WTC11 (cell line): ENCODE results near the gene PTPRK. TPM values are rescaled to one million over a fixed set of nuclear protein-coding genes. Genes with fewer than 3 reads are reported as not detected.

ENCODE experiments used
- ATAC-seq: fragments of 200-7000 bp; cut with Tn5 transposase; 2 replicates; pipeline ENCODE4 v1.10.0; 2021; ENCODE audit warnings: mild to moderate bottlenecking, moderate library complexity
- CTCF ChIA-PET: fragments of 300-600 bp; sonication (Branson Sonifier 250); formaldehyde crosslinking; loops from one replicate; lab custom pipeline; 2021; ENCODE audit warnings: antibody characterized with exemption; lab: Charles Lee
- POLR2A ChIA-PET: fragments of 350-600 bp; sonication (Branson Sonifier 250); formaldehyde crosslinking; loops from one replicate; lab custom pipeline; 2021; ENCODE audit warnings: antibody characterized with exemption; lab: Charles Lee
- DNase-seq: peaks from one replicate; pipeline ENCODE4 v3.0.0; 2021; ENCODE audit warnings: low spot score
- H3K27ac Mint-ChIP-seq: 2 replicates; pipeline ENCODE4 v1.8.0; 2021; ENCODE audit warnings: mixed read lengths
- H3K27me3 Mint-ChIP-seq: 2 replicates; pipeline ENCODE4 v1.8.0; 2021; ENCODE audit warnings: low read depth, mild to moderate bottlenecking, moderate library complexity, mixed read lengths
- H3K36me3 Mint-ChIP-seq: 2 replicates; pipeline ENCODE4 v1.8.0; 2021; ENCODE audit warnings: mixed read lengths
- H3K4me1 Mint-ChIP-seq: 2 replicates; pipeline ENCODE4 v1.8.0; 2022; ENCODE audit warnings: mixed read lengths
- H3K4me3 Mint-ChIP-seq: 2 replicates; pipeline ENCODE4 v1.8.0; 2021; ENCODE audit warnings: mild to moderate bottlenecking, moderate library complexity, mixed read lengths
- H3K9me3 Mint-ChIP-seq: 2 replicates; pipeline ENCODE4 v1.8.0; 2021; ENCODE audit warnings: mixed read lengths
- CBFB ChIP-seq: sonication (generic); formaldehyde crosslinking; IDR thresholded peaks from 2 replicates; pipeline ENCODE4 v1.8.1; 2022; ENCODE audit warnings: mild to moderate bottlenecking, low read depth, missing genetic modification reagents
- ELF4 ChIP-seq: sonication (generic); formaldehyde crosslinking; IDR thresholded peaks from 2 replicates; pipeline ENCODE4 v1.8.1; 2022; ENCODE audit warnings: low read depth, mild to moderate bottlenecking, moderate library complexity, missing genetic modification reagents
- FOXJ3 ChIP-seq: sonication (generic); formaldehyde crosslinking; IDR thresholded peaks from 2 replicates; pipeline ENCODE4 v1.9.0; 2021; ENCODE audit warnings: missing genetic modification reagents, mild to moderate bottlenecking, borderline replicate concordance
- JAZF1 ChIP-seq: fragments of 250-450 bp; sonication (Bioruptor Pico); IDR thresholded peaks from 2 replicates; pipeline ENCODE4 v1.9.0; 2021; ENCODE audit warnings: moderate library complexity, mild to moderate bottlenecking, inconsistent platforms
- KAT7 ChIP-seq: sonication (generic); formaldehyde crosslinking; IDR thresholded peaks from 2 replicates; pipeline ENCODE4 v1.8.1; 2023; ENCODE audit warnings: missing genetic modification reagents, mild to moderate bottlenecking, borderline replicate concordance
- NFYB ChIP-seq: sonication (generic); formaldehyde crosslinking; conservative IDR thresholded peaks from 2 replicates; pipeline ENCODE4 v1.8.0; 2022; ENCODE audit warnings: low read depth, missing genetic modification reagents
- NR1H2 ChIP-seq: sonication (generic); formaldehyde crosslinking; IDR thresholded peaks from 2 replicates; pipeline ENCODE4 v1.9.0; 2021; ENCODE audit warnings: mild to moderate bottlenecking, moderate library complexity, missing genetic modification reagents
- SOX15 ChIP-seq: fragments of 250-450 bp; sonication (Bioruptor Pico); IDR thresholded peaks from 2 replicates; pipeline ENCODE4 v1.9.0; 2021; ENCODE audit warnings: mild to moderate bottlenecking
- SP1 ChIP-seq: sonication (generic); formaldehyde crosslinking; conservative IDR thresholded peaks from 2 replicates; pipeline ENCODE4 v1.8.1; 2022; ENCODE audit warnings: missing genetic modification reagents
- TEAD4 ChIP-seq: sonication (generic); formaldehyde crosslinking; IDR thresholded peaks from 2 replicates; pipeline ENCODE4 v1.8.0; 2022; ENCODE audit warnings: mild to moderate bottlenecking, missing genetic modification reagents
- ZNF121 ChIP-seq: sonication (generic); formaldehyde crosslinking; IDR thresholded peaks from 2 replicates; pipeline ENCODE4 v1.8.0; 2023; ENCODE audit warnings: missing genetic modification reagents
- ZNF416 ChIP-seq: fragments of 250-450 bp; sonication (Bioruptor Pico); IDR thresholded peaks from 2 replicates; pipeline ENCODE4 v1.9.0; 2021; ENCODE audit warnings: mild to moderate bottlenecking, inconsistent platforms
- total RNA-seq: library from RNA; stranded (reverse); gene quantifications from 3 replicates; pipeline ENCODE4 v1.2.3, GENCODE V29; 2021
- TF ChIP-seq, protein P1 (sequence below): sonication (generic); formaldehyde crosslinking; IDR thresholded peaks from 2 replicates; pipeline ENCODE4 v1.8.1; 2022; ENCODE audit warnings: low read depth, mild to moderate bottlenecking, moderate library complexity, missing genetic modification reagents, borderline replicate concordance
- TF ChIP-seq, protein P2 (sequence below): sonication (generic); formaldehyde crosslinking; IDR thresholded peaks from 2 replicates; pipeline ENCODE4 v1.8.1; 2023; ENCODE audit warnings: mild to moderate bottlenecking, missing genetic modification reagents
- TF ChIP-seq, protein P3 (sequence below): fragments of 250-450 bp; sonication (Bioruptor Pico); IDR thresholded peaks from 2 replicates; pipeline ENCODE4 v1.9.0; 2021; ENCODE audit warnings: mild to moderate bottlenecking
- TF ChIP-seq, protein P4 (sequence below): fragments of 250-450 bp; sonication (Bioruptor Pico); IDR thresholded peaks from 2 replicates; pipeline ENCODE4 v1.9.0; 2021; ENCODE audit warnings: mild to moderate bottlenecking, borderline replicate concordance
- TF ChIP-seq, protein P5 (sequence below): sonication (generic); formaldehyde crosslinking; conservative IDR thresholded peaks from 2 replicates; pipeline ENCODE4 v1.8.1; 2022; ENCODE audit warnings: mild to moderate bottlenecking, missing genetic modification reagents
- TF ChIP-seq, protein P6 (sequence below): sonication (generic); formaldehyde crosslinking; conservative IDR thresholded peaks from 2 replicates; pipeline ENCODE4 v1.8.1; 2023; ENCODE audit warnings: mild to moderate bottlenecking, low read depth, missing genetic modification reagents, moderate library complexity
- TF ChIP-seq, protein P7 (sequence below): sonication (generic); formaldehyde crosslinking; IDR thresholded peaks from 2 replicates; pipeline ENCODE4 v1.8.0; 2023; ENCODE audit warnings: missing genetic modification reagents, mild to moderate bottlenecking, borderline replicate concordance

Gene PTPRK
- total RNA-seq, 1 experiment from 2014 or later = 44.8 TPM

DNA sequence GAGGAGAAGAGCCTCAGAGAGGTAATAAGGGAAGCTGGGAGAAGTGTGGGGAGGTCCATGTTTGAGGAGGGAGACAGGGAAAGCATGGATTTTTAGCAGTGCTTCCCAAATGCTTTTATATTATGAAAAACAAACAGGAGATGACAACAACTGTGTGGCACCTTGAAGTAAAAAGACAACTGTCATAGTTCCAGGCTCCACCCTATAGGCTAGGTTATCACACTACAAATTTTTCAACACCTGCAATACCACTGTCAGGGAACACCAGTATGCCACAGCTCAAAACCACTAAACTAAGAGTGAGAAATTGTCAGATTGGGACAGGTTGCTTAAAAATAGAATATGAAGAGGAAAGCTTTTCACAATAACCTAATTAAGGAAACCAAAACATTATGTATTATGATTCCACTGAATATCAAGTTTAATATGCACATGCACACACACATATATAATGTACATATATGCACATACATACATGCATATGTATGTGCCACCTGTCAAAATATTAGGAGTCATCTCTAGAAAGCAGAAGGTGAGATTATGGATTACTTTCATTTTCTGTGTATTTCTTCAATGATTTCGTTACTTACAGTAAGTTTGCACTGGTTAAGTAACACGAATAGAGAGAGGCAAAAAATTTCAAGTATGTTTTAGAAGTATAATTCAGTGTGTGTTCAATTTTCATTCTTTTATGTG lies 261.2 kb downstream of the PTPRK start:
- CTCF ChIA-PET = no interaction called here

DNA sequence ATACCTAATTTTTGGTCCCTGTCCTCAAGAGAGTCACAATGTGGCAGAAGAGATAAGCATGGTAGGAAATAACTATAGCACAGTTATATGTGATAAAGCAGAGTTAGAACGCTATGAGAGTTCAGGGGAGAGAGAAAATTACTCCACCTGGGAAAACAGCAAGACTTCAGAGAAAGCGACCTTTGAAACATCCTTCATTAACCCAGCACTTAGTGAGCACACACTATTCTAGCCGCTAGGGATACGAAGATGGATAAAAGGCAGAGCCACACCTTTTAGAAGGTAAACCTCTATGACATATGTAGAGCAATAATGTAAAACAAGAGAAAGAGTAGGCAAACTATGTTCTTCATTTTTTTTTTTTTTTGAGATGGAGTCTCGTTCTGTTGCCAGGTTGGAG lies 264.3 kb downstream of the PTPRK start:
- Mint-ChIP-seq H3K4me3 (no peak overlapping the region), H3K4me1 (peaks cover 11% of the 10 kb centered on the region), H3K36me3 (no peaks in the 10 kb centered on the region), H3K9me3 (no peaks in the 10 kb centered on the region), H3K27me3 (no peaks in the 10 kb centered on the region), H3K27ac (no peak overlapping the region; the same call in 1 of the 2 replicates)
- ChIA-PET POLR2A (no interaction called here), CTCF (no interaction called here)
- ATAC-seq (no peak), DNase-seq (no peak)
- TF ChIP-seq NFYB = no peak
- TF ChIP-seq, protein P1, sequence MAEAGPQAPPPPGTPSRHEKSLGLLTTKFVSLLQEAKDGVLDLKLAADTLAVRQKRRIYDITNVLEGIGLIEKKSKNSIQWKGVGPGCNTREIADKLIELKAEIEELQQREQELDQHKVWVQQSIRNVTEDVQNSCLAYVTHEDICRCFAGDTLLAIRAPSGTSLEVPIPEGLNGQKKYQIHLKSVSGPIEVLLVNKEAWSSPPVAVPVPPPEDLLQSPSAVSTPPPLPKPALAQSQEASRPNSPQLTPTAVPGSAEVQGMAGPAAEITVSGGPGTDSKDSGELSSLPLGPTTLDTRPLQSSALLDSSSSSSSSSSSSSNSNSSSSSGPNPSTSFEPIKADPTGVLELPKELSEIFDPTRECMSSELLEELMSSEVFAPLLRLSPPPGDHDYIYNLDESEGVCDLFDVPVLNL (CRISPR knock-in tag) = no peak
- TF ChIP-seq, protein P2, sequence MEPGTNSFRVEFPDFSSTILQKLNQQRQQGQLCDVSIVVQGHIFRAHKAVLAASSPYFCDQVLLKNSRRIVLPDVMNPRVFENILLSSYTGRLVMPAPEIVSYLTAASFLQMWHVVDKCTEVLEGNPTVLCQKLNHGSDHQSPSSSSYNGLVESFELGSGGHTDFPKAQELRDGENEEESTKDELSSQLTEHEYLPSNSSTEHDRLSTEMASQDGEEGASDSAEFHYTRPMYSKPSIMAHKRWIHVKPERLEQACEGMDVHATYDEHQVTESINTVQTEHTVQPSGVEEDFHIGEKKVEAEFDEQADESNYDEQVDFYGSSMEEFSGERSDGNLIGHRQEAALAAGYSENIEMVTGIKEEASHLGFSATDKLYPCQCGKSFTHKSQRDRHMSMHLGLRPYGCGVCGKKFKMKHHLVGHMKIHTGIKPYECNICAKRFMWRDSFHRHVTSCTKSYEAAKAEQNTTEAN (CRISPR knock-in tag) = no peak
- TF ChIP-seq, protein P3, sequence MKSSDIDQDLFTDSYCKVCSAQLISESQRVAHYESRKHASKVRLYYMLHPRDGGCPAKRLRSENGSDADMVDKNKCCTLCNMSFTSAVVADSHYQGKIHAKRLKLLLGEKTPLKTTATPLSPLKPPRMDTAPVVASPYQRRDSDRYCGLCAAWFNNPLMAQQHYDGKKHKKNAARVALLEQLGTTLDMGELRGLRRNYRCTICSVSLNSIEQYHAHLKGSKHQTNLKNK = no peak
- TF ChIP-seq KAT7 (CRISPR knock-in tag) = no peak
- TF ChIP-seq ZNF416 (CRISPR knock-in tag) = no peak
- TF ChIP-seq JAZF1 = no peak
- TF ChIP-seq, protein P4, sequence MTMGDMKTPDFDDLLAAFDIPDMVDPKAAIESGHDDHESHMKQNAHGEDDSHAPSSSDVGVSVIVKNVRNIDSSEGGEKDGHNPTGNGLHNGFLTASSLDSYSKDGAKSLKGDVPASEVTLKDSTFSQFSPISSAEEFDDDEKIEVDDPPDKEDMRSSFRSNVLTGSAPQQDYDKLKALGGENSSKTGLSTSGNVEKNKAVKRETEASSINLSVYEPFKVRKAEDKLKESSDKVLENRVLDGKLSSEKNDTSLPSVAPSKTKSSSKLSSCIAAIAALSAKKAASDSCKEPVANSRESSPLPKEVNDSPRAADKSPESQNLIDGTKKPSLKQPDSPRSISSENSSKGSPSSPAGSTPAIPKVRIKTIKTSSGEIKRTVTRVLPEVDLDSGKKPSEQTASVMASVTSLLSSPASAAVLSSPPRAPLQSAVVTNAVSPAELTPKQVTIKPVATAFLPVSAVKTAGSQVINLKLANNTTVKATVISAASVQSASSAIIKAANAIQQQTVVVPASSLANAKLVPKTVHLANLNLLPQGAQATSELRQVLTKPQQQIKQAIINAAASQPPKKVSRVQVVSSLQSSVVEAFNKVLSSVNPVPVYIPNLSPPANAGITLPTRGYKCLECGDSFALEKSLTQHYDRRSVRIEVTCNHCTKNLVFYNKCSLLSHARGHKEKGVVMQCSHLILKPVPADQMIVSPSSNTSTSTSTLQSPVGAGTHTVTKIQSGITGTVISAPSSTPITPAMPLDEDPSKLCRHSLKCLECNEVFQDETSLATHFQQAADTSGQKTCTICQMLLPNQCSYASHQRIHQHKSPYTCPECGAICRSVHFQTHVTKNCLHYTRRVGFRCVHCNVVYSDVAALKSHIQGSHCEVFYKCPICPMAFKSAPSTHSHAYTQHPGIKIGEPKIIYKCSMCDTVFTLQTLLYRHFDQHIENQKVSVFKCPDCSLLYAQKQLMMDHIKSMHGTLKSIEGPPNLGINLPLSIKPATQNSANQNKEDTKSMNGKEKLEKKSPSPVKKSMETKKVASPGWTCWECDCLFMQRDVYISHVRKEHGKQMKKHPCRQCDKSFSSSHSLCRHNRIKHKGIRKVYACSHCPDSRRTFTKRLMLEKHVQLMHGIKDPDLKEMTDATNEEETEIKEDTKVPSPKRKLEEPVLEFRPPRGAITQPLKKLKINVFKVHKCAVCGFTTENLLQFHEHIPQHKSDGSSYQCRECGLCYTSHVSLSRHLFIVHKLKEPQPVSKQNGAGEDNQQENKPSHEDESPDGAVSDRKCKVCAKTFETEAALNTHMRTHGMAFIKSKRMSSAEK (CRISPR knock-in tag) = no peak
- no peak for TF ChIP-seq CBFB
- TF ChIP-seq SOX15 (CRISPR knock-in tag) = no peak
- TF ChIP-seq TEAD4 (CRISPR knock-in tag) = no peak
- no peak for TF ChIP-seq ZNF121 (CRISPR knock-in tag)

More for the DNA sequence above, 261.2 kb downstream of the PTPRK start:
- TF ChIP-seq FOXJ3 (CRISPR knock-in tag) = no peak
- TF ChIP-seq, protein P5, sequence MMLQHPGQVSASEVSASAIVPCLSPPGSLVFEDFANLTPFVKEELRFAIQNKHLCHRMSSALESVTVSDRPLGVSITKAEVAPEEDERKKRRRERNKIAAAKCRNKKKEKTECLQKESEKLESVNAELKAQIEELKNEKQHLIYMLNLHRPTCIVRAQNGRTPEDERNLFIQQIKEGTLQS (CRISPR knock-in tag) = no peak
- TF ChIP-seq ZNF121 (CRISPR knock-in tag) = no peak
- TF ChIP-seq SP1 (CRISPR knock-in tag) = no peak
- TF ChIP-seq ELF4 (CRISPR knock-in tag) = no peak
- TF ChIP-seq NR1H2 (CRISPR knock-in tag) = no peak
- TF ChIP-seq, protein P6, sequence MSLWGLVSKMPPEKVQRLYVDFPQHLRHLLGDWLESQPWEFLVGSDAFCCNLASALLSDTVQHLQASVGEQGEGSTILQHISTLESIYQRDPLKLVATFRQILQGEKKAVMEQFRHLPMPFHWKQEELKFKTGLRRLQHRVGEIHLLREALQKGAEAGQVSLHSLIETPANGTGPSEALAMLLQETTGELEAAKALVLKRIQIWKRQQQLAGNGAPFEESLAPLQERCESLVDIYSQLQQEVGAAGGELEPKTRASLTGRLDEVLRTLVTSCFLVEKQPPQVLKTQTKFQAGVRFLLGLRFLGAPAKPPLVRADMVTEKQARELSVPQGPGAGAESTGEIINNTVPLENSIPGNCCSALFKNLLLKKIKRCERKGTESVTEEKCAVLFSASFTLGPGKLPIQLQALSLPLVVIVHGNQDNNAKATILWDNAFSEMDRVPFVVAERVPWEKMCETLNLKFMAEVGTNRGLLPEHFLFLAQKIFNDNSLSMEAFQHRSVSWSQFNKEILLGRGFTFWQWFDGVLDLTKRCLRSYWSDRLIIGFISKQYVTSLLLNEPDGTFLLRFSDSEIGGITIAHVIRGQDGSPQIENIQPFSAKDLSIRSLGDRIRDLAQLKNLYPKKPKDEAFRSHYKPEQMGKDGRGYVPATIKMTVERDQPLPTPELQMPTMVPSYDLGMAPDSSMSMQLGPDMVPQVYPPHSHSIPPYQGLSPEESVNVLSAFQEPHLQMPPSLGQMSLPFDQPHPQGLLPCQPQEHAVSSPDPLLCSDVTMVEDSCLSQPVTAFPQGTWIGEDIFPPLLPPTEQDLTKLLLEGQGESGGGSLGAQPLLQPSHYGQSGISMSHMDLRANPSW (CRISPR knock-in tag) = no peak
- TF ChIP-seq, protein P7, sequence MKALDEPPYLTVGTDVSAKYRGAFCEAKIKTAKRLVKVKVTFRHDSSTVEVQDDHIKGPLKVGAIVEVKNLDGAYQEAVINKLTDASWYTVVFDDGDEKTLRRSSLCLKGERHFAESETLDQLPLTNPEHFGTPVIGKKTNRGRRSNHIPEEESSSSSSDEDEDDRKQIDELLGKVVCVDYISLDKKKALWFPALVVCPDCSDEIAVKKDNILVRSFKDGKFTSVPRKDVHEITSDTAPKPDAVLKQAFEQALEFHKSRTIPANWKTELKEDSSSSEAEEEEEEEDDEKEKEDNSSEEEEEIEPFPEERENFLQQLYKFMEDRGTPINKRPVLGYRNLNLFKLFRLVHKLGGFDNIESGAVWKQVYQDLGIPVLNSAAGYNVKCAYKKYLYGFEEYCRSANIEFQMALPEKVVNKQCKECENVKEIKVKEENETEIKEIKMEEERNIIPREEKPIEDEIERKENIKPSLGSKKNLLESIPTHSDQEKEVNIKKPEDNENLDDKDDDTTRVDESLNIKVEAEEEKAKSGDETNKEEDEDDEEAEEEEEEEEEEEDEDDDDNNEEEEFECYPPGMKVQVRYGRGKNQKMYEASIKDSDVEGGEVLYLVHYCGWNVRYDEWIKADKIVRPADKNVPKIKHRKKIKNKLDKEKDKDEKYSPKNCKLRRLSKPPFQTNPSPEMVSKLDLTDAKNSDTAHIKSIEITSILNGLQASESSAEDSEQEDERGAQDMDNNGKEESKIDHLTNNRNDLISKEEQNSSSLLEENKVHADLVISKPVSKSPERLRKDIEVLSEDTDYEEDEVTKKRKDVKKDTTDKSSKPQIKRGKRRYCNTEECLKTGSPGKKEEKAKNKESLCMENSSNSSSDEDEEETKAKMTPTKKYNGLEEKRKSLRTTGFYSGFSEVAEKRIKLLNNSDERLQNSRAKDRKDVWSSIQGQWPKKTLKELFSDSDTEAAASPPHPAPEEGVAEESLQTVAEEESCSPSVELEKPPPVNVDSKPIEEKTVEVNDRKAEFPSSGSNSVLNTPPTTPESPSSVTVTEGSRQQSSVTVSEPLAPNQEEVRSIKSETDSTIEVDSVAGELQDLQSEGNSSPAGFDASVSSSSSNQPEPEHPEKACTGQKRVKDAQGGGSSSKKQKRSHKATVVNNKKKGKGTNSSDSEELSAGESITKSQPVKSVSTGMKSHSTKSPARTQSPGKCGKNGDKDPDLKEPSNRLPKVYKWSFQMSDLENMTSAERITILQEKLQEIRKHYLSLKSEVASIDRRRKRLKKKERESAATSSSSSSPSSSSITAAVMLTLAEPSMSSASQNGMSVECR (CRISPR knock-in tag) = no peak
- TF ChIP-seq, all 79 proteins: peak for 0
- Mint-ChIP-seq H3K4me3 (no peak overlapping the region), H3K27me3 (no peaks in the 10 kb centered on the region), H3K9me3 (peaks cover 4% of the 10 kb centered on the region), H3K4me1 (no peaks in the 10 kb centered on the region), H3K36me3 (peaks cover 4% of the 10 kb centered on the region), H3K27ac (no peak overlapping the region)
- no peak for ATAC-seq
- no peak for DNase-seq
- POLR2A ChIA-PET = no interaction called here
